B cell (primary cell): Measurements from ENCODE around the gene KCTD13. TPM values are rescaled to one million over a fixed set of nuclear protein-coding genes. Genes with fewer than 3 reads are reported as not detected.

Experiments used
- ATAC-seq: fragments of 200-7000 bp; cut with Tn5 transposase; one replicate; pipeline ENCODE4 v1.10.0; 2021; ENCODE audit warnings: low read depth, mild to moderate bottlenecking, moderate number of reproducible peaks, moderate library complexity
- CTCF ChIA-PET: fragments of 350-600 bp; sonication (Branson Sonifier 250); formaldehyde crosslinking; loops from one replicate; lab custom pipeline; 2021; ENCODE audit warnings: antibody characterized with exemption, inconsistent platforms; lab: Charles Lee
- POLR2A ChIA-PET: fragments of 350-600 bp; sonication (Branson Sonifier 250); formaldehyde crosslinking; loops from one replicate; lab custom pipeline; 2021; ENCODE audit warnings: antibody characterized with exemption; lab: Charles Lee
- DNase-seq: peaks from one replicate; pipeline ENCODE4 v3.0.0; 2013
- H2AFZ ChIP-seq: 2 replicates; pipeline ENCODE4 v1.6.1; 2012; ENCODE audit warnings: mild to moderate bottlenecking, low read depth, low read length; ENCODE audit not compliant: insufficient read depth, poor library complexity, severe bottlenecking
- H3K27ac ChIP-seq, 2 donors: 1 replicate in 1 of 2; 2 replicates in 1 of 2; pipeline ENCODE4 v1.5.1; 2012 to 2013; ENCODE audit warnings: low read length in 2 of 2, mild to moderate bottlenecking in 2 of 2, moderate library complexity in 1 of 2
- H3K27me3 ChIP-seq, 4 experiments: fragments of 200-600 bp in 1 of 4; sonication (generic) in 1 of 4; replicated peaks in 1 of 4; 1 replicate in 2 of 4; 2 replicates in 2 of 4; pipeline versions ENCODE4 v1.6.1 to v1.7.0; 2013 to 2016; ENCODE audit warnings: low read length in 3 of 4, mild to moderate bottlenecking in 2 of 4, mixed read lengths in 1 of 4, moderate library complexity in 1 of 4; ENCODE audit not compliant: insufficient read depth in 4 of 4, control insufficient read depth in 3 of 4; ENCODE audit errors: control extremely low read depth in 1 of 4
- H3K36me3 ChIP-seq, 2 experiments: replicated peaks in 1 of 2; 1 replicate in 1 of 2; 2 replicates in 1 of 2; pipeline versions ENCODE4 v1.6.1 to v1.7.1; 2013; ENCODE audit warnings: low read length in 1 of 2; ENCODE audit not compliant: insufficient read depth in 2 of 2, control insufficient read depth in 1 of 2; ENCODE audit errors: control extremely low read depth in 1 of 2, extremely low read depth in 1 of 2
- H3K4me1 ChIP-seq, 2 donors: fragments of 200-600 bp in 1 of 2; sonication (generic) in 1 of 2; 1 replicate in 1 of 2; 2 replicates in 1 of 2; pipeline versions ENCODE4 v1.5.1 to v1.6.1; 2013 to 2017; ENCODE audit warnings: low read length in 2 of 2; ENCODE audit not compliant: control insufficient read depth in 2 of 2, insufficient read depth in 2 of 2
- H3K4me2 ChIP-seq: replicated peaks from 2 replicates; pipeline ENCODE3; 2012; ENCODE audit warnings: mild to moderate bottlenecking, low read depth, low read length; ENCODE audit not compliant: poor library complexity, severe bottlenecking
- H3K4me3 ChIP-seq, 5 experiments: fragments of 200-600 bp in 1 of 5; sonication (generic) in 1 of 5; 1 replicate in 3 of 5; 2 replicates in 2 of 5; pipeline versions ENCODE4 v1.5.1 to v1.7.0; 2011 to 2016; ENCODE audit warnings: low read length in 4 of 5, mild to moderate bottlenecking in 4 of 5, low read depth in 2 of 5, control low read depth in 1 of 5, moderate library complexity in 1 of 5; ENCODE audit not compliant: insufficient read depth in 1 of 5; ENCODE audit errors: control extremely low read depth in 1 of 5, extremely low read depth in 1 of 5
- H3K79me2 ChIP-seq: fragments of 200-600 bp; sonication (generic); one replicate; pipeline ENCODE4 v1.6.0; 2016; ENCODE audit warnings: low read length; ENCODE audit not compliant: control insufficient read depth, insufficient read depth
- H3K9ac ChIP-seq: fragments of 200-600 bp; sonication (generic); 2 replicates; pipeline ENCODE4 v1.6.1; 2017; ENCODE audit warnings: mild to moderate bottlenecking, low read length, moderate library complexity
- H3K9me3 ChIP-seq, 3 donors: one replicate each; pipeline versions ENCODE4 v1.6.1 to v1.7.1; 2013; ENCODE audit warnings: low read length in 2 of 3; ENCODE audit not compliant: control insufficient read depth in 2 of 3, insufficient read depth in 1 of 3; ENCODE audit errors: control extremely low read depth in 1 of 3
- H4K20me1 ChIP-seq: 2 replicates; pipeline ENCODE4 v1.6.0; 2012; ENCODE audit warnings: mild to moderate bottlenecking, low read length; ENCODE audit not compliant: insufficient read depth, control insufficient read depth, poor library complexity, severe bottlenecking
- H3K27ac Mint-ChIP-seq: one replicate; pipeline ENCODE4 v1.8.0; 2021; ENCODE audit warnings: mixed read lengths
- H3K27me3 Mint-ChIP-seq: one replicate; pipeline ENCODE4 v1.8.0; 2021; ENCODE audit warnings: mixed read lengths
- H3K4me1 Mint-ChIP-seq: one replicate; pipeline ENCODE4 v1.8.0; 2021; ENCODE audit warnings: mixed read lengths
- H3K4me3 Mint-ChIP-seq: one replicate; pipeline ENCODE4 v1.8.0; 2021; ENCODE audit warnings: mixed read lengths
- H3K9me3 Mint-ChIP-seq: one replicate; pipeline ENCODE4 v1.8.0; 2022; ENCODE audit warnings: mixed read lengths; ENCODE audit not compliant: insufficient read depth
- CTCF ChIP-seq: fragments of 200-600 bp; IDR thresholded peaks from one replicate; pipeline ENCODE4 v1.8.0; 2022; ENCODE audit warnings: antibody characterized with exemption, mild to moderate bottlenecking
- EZH2 ChIP-seq: IDR thresholded peaks from 2 replicates; pipeline ENCODE4 v1.6.1; 2012; ENCODE audit warnings: borderline replicate concordance, low read depth, mild to moderate bottlenecking, moderate library complexity, low read length; ENCODE audit not compliant: insufficient read depth, poor library complexity, severe bottlenecking
- WGBS: methylation state at CpG from one replicate; pipeline ENCODE4 v1.1.5; 2013; ENCODE audit warnings: missing lambda C conversion rate; ENCODE audit not compliant: insufficient coverage; 5-methylcytosine and 5-hydroxymethylcytosine counted together
- intact Hi-C: fragments of 100-400 bp; cut with micrococcal nuclease; formaldehyde crosslinking; loops from one replicate; pipeline ENCODE4 v1.10.0; 2022
- polyA plus RNA-seq: library from polyadenylated mRNA; depleted of rRNA; stranded (reverse); fragments of >200 nt; gene quantifications from 2 replicates; pipeline ENCODE4 v1.2.3, GENCODE V29; 2012
- total RNA-seq, 2 donors: library from RNA; stranded (reverse); fragments of 120-200 nt in 1 of 2; gene quantifications; 1 replicate in 1 of 2; 2 replicates in 1 of 2; pipeline versions ENCODE4 v1.2.3 to v1.2.4, GENCODE V29; 2013 to 2022

KCTD13 gene
- total and polyA plus RNA-seq, 2 donors (not counting 1 experiment from before 2014, with no cell fraction given), result 61.5 to 74.3 TPM

DNA sequence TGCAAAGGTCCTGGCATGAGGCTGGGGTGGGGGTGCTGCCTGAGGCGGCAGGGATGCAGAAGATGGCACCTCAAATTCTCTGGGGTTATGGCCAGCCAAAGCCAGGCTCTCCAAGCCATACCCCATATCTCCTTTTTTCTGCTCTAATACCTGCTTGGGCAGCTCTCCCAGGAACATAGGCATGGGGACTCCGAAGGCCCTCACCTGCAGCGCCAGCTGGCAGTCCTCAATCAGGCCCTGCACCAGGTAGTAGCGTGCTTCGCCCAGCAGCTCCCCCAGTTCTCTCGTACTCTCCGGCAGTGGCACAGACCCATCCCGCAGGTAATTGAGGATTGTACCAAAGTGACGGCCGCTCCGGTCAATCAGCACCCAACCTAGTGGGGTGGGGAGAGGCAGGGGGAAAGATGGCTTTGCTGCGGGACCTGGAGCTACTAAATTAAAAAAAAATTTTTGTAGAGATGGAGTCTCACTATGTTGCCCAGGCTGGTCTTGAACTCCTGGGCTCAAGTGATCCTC is 3.0 kb downstream of the KCTD13 start:
- Histone ChIP-seq H3K79me2 (peaks cover 36% of the 10 kb centered on the region), H3K27ac (no peak overlapping the region), H3K27me3 (no peaks in the 10 kb centered on the region), H2AFZ (no peak overlapping the region), H3K4me2 (no peak overlapping the region), H3K9me3 (no peaks in the 10 kb centered on the region), H3K4me3 (no peak overlapping the region), H3K36me3 (peaks cover 4 to 44% of the 10 kb centered on the region in 2 experiments), H3K4me1 (peaks cover 14 to 21% of the 10 kb centered on the region in 2 donors), H3K9ac (no peak overlapping the region), H4K20me1 (peaks cover 26% of the 10 kb centered on the region)
- no peak overlapping the region for H3K4me3 Mint-ChIP-seq
- TF ChIP-seq CTCF, result no peak
- no peak for TF ChIP-seq EZH2
- H3K27ac Mint-ChIP-seq, result no peak overlapping the region
- no peaks in the 10 kb centered on the region for H3K9me3 Mint-ChIP-seq
- CTCF ChIA-PET, result no interaction called here
- H3K27me3 Mint-ChIP-seq, result no peaks in the 10 kb centered on the region
- POLR2A ChIA-PET, result interaction anchor here (0.6 to 0.8 kb wide), 2 partner anchors 101 to 1052 kb away, joined by 3 to 5 read pairs; no protein-coding TSS in a partner anchor
- WGBS, result over 99% methylated on average over 10 of the region's 12 CpGs
- peaks cover 25% of the 10 kb centered on the region for H3K4me1 Mint-ChIP-seq
- intact Hi-C loops, result loop anchor here (10.0 kb wide), 1 partner anchor 328 kb away; no protein-coding TSS in a partner anchor
- DNase-seq (no peak), ATAC-seq (no peak)

GRCh38 chr16:29922326-29922725 is 3.7 kb downstream of the KCTD13 start:
- H3K9me3 ChIP-seq, result no peaks in the 10 kb centered on the region
- Mint-ChIP-seq H3K4me1 (peaks cover 25% of the 10 kb centered on the region), H3K27ac (no peak overlapping the region), H3K27me3 (no peaks in the 10 kb centered on the region), H3K9me3 (no peaks in the 10 kb centered on the region), H3K4me3 (no peak overlapping the region)
- no peak for ATAC-seq
- H3K4me1 ChIP-seq, result peaks cover 14 to 21% of the 10 kb centered on the region in 2 donors
- no peak overlapping the region for H3K9ac ChIP-seq
- H3K36me3 ChIP-seq, result peaks cover 6 to 48% of the 10 kb centered on the region in 2 experiments
- H3K79me2 ChIP-seq, result peaks cover 36% of the 10 kb centered on the region
- no peak overlapping the region for H3K4me2 ChIP-seq
- ChIA-PET POLR2A (interaction anchor here (0.6 kb wide), 1 partner anchor 1053 kb away, joined by 5 read pairs; no protein-coding TSS in a partner anchor), CTCF (no interaction called here)
- intact Hi-C loops, result loop anchor here (10.0 kb wide), 1 partner anchor 328 kb away; no protein-coding TSS in a partner anchor
- 100% methylated on average over 2 of the region's 2 CpGs for WGBS
- no peaks in the 10 kb centered on the region for H3K27me3 ChIP-seq
- no peak overlapping the region for H3K4me3 ChIP-seq
- no peak overlapping the region for H3K27ac ChIP-seq
- no peak for TF ChIP-seq CTCF
- TF ChIP-seq EZH2, result no peak
- no peak for DNase-seq
- H2AFZ ChIP-seq, result no peak overlapping the region
- peaks cover 26% of the 10 kb centered on the region for H4K20me1 ChIP-seq
